Right atrium auricular region (tissue), 2 donors: Measurements from ENCODE around the gene SP2. TPM values are rescaled to one million over a fixed set of nuclear protein-coding genes. Genes with fewer than 3 reads are reported as not detected.

Source experiments
- DNase-seq: peaks from one replicate; pipeline ENCODE4 v3.0.0-alpha.2; 2019; ENCODE audit warnings: low spot score
- H3K27ac ChIP-seq, 2 donors: fragments of 200-600 bp; sonication (generic); 1 replicate in 1 of 2; 2 replicates in 1 of 2; pipeline ENCODE4 v1.5.1; 2016 to 2019
- H3K27me3 ChIP-seq, 2 donors: fragments of 200-600 bp; sonication (generic); one replicate each; pipeline versions ENCODE4 v1.5.1 to v1.6.0; 2017 to 2019
- H3K36me3 ChIP-seq: fragments of 200-600 bp; sonication (generic); one replicate; pipeline ENCODE4 v1.5.1; 2016
- H3K4me1 ChIP-seq, 2 donors: fragments of 200-600 bp; sonication (generic); one replicate each; pipeline versions ENCODE4 v1.5.1 to v1.6.0; 2017 to 2019
- H3K4me3 ChIP-seq, 2 donors: fragments of 200-600 bp; sonication (generic); 1 replicate in 1 of 2; 2 replicates in 1 of 2; pipeline ENCODE4 v1.5.1; 2017 to 2019; ENCODE audit warnings: mild to moderate bottlenecking in 1 of 2, moderate library complexity in 1 of 2
- H3K9me3 ChIP-seq, 2 donors: fragments of 200-600 bp; sonication (generic); one replicate each; pipeline ENCODE4 v1.5.1; 2019
- total RNA-seq, 2 donors: library from RNA; depleted of rRNA; stranded (reverse); fragments of >200 nt; gene quantifications; one replicate each; pipeline ENCODE4 v1.1.0, GENCODE V29; 2016
- TF ChIP-seq, protein P1 (sequence below), 2 donors: fragments of 200-600 bp; sonication (generic); IDR thresholded peaks; one replicate each; pipeline ENCODE4 v1.5.1; 2019; ENCODE audit warnings: antibody characterized with exemption in 2 of 2

The SP2 gene
- total RNA-seq, 2 donors from 2014 or later = 11.7 to 12.8 TPM

DNA sequence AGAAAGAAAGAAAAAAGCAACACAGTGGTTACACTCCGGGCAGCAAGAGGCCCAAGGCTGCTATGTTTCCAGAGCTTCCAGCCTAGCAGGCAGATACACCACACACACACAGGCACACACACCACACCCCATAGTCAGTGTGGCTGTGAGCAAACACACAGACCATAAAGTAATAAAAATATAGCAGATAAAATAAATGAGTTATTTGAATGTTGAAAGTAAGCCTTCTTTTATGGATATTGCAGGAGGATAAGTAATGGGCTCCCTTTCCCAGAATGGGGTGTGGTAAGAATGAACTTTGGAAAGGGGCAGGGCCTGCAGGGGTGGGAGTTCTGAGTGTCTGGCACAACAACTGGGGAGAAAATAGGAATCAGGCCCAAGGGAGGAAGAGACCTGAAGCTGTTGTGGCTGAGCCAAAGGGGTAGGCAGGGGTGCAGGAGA lies 70.1 kb downstream of the SP2 start:
- no peaks in the 10 kb centered on the region for H3K36me3 ChIP-seq
- peaks cover 0 to 6% of the 10 kb centered on the region in 2 donors for H3K4me1 ChIP-seq
- peak overlapping the region in 1 of 2 donors; percentile 23 for H3K27ac ChIP-seq
- TF ChIP-seq, protein P1, sequence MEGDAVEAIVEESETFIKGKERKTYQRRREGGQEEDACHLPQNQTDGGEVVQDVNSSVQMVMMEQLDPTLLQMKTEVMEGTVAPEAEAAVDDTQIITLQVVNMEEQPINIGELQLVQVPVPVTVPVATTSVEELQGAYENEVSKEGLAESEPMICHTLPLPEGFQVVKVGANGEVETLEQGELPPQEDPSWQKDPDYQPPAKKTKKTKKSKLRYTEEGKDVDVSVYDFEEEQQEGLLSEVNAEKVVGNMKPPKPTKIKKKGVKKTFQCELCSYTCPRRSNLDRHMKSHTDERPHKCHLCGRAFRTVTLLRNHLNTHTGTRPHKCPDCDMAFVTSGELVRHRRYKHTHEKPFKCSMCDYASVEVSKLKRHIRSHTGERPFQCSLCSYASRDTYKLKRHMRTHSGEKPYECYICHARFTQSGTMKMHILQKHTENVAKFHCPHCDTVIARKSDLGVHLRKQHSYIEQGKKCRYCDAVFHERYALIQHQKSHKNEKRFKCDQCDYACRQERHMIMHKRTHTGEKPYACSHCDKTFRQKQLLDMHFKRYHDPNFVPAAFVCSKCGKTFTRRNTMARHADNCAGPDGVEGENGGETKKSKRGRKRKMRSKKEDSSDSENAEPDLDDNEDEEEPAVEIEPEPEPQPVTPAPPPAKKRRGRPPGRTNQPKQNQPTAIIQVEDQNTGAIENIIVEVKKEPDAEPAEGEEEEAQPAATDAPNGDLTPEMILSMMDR (IDR thresholded peaks at IDR 0.05) = no peak
- no peaks in the 10 kb centered on the region for H3K27me3 ChIP-seq
- DNase-seq = no peak
- no peak overlapping the region for H3K4me3 ChIP-seq
- H3K9me3 ChIP-seq = no peaks in the 10 kb centered on the region

DNA sequence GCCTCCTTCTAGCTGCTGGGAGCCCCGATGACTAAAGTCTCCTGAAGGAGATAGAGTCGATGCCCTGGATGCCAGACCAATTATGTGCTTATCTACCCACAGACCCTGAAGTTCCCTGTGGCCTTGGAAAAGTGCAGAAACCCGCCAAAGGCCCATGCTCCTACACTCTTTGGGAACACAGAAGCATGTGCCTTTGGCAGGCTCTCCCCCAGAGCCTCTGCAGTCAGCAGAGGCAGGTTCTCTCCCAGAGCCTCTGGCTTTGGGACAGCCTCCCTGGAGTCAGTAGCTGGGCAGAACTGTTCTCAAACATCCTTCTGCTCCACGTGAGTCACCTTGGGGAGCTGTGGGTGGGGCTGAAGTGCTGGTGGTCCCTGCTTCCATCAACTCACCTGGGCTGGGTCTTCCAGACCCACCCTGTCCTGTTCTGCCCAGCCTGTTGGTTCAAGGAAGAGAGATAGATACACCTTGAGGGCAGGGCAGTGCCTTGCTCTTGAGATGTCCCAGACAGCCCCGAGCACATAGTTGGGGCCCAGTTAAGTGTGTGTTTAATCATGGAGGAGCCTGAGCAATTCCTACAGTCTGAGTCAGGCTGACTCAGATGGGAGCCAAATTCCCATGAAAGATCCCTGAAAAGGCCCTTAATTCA lies 71.7 kb downstream of the SP2 start:
- no peaks in the 10 kb centered on the region for H3K36me3 ChIP-seq
- no peak overlapping the region for H3K27ac ChIP-seq
- no peak for DNase-seq
- H3K27me3 ChIP-seq = no peaks in the 10 kb centered on the region
- TF ChIP-seq, protein P1 (IDR thresholded peaks at IDR 0.05) = no peak
- H3K4me3 ChIP-seq = no peak overlapping the region
- H3K9me3 ChIP-seq = no peaks in the 10 kb centered on the region
- H3K4me1 ChIP-seq = peaks cover 0 to 19% of the 10 kb centered on the region in 2 donors

DNA sequence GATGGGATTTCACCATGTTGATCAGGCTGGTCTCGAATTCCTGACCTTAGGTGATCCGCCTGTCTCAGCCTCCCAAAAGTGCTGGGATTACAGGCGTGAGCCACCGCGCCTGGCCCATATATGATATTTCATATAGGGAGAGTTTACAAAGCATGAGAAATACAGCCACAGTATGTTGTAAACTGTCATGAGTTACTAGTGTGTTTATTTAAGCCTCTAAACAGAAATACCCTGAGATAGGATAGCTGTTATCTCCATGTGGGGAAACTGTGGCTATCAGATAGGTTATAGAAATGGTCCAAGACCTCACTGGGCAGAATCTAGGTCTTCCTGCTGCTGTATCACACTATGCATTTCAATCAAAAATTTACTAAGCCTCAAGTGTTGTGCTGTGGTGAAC lies 72.8 kb downstream of the SP2 start:
- Histone ChIP-seq H3K27me3 (no peaks in the 10 kb centered on the region), H3K4me3 (no peak overlapping the region), H3K36me3 (peaks cover 3% of the 10 kb centered on the region), H3K9me3 (no peaks in the 10 kb centered on the region), H3K4me1 (peaks cover 0 to 19% of the 10 kb centered on the region in 2 donors), H3K27ac (no peak overlapping the region)
- TF ChIP-seq, protein P1 (IDR thresholded peaks at IDR 0.05) = no peak
- no peak for DNase-seq

DNA sequence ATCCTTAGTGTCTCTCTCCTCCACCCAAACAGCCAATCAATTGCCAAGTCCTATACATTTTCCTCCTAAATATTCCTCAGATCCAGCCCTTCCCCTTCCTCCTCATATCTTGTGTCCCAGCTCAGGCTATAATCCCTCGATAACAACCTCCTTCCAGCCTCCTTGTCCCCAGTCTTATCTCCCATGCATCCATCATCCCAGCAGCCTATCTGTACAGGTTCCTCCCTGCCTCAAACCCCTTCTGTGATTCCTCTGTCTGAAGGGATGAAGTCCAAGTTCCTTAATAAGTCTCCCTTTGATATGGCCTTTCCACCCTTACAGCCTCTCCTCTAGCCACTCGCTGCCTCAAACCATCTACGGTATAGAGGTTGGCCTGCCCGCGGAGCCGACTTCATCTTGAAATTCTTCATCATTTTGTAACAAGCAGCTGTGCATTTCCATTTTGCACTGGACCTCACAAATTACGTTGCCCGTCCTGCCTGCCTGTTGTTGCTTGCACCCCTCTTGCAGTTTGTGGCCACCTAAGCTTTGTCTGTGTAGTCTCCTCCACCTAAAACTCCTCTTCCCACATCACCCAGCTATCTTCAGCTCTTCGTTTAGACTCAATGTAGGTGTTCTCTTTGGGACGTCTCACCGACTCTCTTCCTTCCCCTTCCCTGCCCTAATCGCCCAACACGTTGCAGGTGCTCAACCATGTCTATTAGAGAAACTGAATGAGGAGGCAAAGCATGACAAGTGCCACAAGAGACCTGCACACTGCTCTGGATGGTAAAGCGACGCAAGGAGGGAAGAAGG lies 74.1 kb downstream of the SP2 start:
- Histone ChIP-seq H3K9me3 (no peaks in the 10 kb centered on the region), H3K4me3 (peak overlapping the region; percentile 22 to 95), H3K27me3 (no peaks in the 10 kb centered on the region), H3K4me1 (peaks cover 0 to 19% of the 10 kb centered on the region in 2 donors), H3K36me3 (peaks cover 16% of the 10 kb centered on the region), H3K27ac (no peak overlapping the region)
- TF ChIP-seq, protein P1 (IDR thresholded peaks at IDR 0.05) = no peak
- no peak for DNase-seq

DNA sequence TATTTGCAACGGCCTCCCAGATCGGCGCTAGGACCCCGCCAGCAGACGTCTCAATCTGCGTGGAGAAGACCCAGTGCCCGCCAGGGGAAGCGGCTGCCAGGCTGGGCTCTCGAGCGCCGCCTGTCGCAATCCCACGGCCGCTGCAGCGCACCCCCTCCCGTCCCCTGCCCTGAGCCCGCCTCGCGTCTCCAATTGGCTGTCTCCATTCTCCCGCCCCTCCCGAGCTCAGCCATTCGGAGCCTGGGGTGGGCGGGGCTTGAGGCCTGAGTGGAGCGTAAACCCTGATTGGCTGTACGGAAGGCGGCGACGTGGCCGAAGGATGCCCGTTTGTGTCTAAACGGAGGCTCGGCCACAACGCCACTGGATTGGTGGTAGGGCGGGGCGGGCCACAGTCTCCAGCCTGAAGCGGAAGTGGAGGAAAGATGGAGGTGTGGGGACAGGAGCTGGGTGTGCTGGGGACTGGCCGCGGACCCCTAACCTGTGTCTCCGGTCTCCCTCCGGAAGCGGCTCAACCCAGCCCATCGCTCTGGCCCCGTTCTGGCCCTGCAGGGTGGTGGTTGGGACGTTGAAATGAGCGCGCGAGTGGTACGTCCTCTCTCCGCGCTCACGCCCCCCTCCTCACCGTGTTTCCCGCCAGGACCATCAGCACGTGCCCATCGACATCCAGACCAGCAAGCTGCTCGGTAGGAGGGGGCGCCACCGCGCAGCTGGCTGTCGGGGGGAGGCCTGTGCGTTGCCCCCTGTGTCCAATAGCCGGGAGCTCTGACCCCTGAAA lies 74.9 kb downstream of the SP2 start, which contains the start of gene CDK5RAP3:
Gene CDK5RAP3 (plus strand): TSS at position 389 of the 775 bp plus-strand sequence. CDS start 34 bp downstream, at position 423.
- Histone ChIP-seq H3K4me1 (peaks cover 0 to 19% of the 10 kb centered on the region in 2 donors), H3K36me3 (peaks cover 24% of the 10 kb centered on the region), H3K27me3 (no peaks in the 10 kb centered on the region), H3K27ac (peak within 1 kb of the TSS; percentile 68 to 85), H3K4me3 (peak within 1 kb of the TSS; percentile 63 to 95), H3K9me3 (no peaks in the 10 kb centered on the region)
- TF ChIP-seq, protein P1 (IDR thresholded peaks at IDR 0.05) = peak; percentile 93 to 95
- peak; percentile 100 for DNase-seq
